ENCODE data around the gene EXOC8. TPM values are rescaled to one million over a fixed set of nuclear protein-coding genes. Genes with fewer than 3 reads are reported as not detected.

Gene EXOC8
- total and polyA plus RNA-seq, 2 of the 8 experiments (the other 6 are each of a cell fraction or from before 2014, with no cell fraction given): 2.0 to 9.8 TPM

DNA sequence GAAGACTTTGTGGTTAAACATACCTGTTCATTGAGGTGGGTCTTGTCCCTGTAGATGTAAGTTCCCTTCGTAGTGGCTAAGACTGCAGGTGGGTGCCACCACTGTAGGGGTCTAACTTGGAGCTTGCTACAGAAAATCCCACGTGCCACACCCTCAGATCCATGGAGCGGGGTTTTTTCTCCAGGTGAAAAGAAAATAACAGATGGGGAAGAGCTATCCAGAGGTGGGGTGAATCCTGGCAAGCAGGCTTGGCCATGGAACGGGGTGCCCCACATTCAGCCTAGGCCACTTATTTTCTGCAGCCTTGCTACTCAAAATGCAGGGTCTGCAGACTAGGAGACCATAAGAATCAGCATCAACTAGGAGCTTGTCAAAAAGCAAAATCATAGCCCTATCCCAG lies 24.0 kb downstream of the EXOC8 start:
- Histone ChIP-seq H3K27ac (ENCODE audit: low read depth, low read length) (no peak overlapping the region), H4K8ac (ENCODE audit: extremely low read depth, insufficient read depth, low read length) (no peak overlapping the region), H3K4ac (replicated peaks; ENCODE audit: insufficient read length, low read depth, low read length) (no peak overlapping the region), H2BK15ac (ENCODE audit: low read length) (no peak overlapping the region), H2AFZ (ENCODE audit: low read length) (no peak overlapping the region), H3K4me3 (ENCODE audit: extremely low read depth in 1 of 4, insufficient read depth in 2 of 4, low read depth in 3 of 4, low read length in 4 of 4) (no peak overlapping the region), H2BK5ac (ENCODE audit: low read depth, low read length) (no peak overlapping the region), H2BK20ac (ENCODE audit: low read length) (no peak overlapping the region), H4K5ac (ENCODE audit: insufficient read length, low read depth, low read length) (no peak overlapping the region), H2AK5ac (ENCODE audit: low read depth, low read length) (no peak overlapping the region), H2BK12ac (ENCODE audit: low read depth, low read length) (no peak overlapping the region), H3K79me1 (ENCODE audit: low read depth, low read length) (no peaks in the 10 kb centered on the region), H3K4me1 (replicated peaks in 1 of 4; ENCODE audit: control insufficient read depth in 3 of 4, insufficient read depth in 4 of 4, low read length in 3 of 4) (no peaks in the 10 kb centered on the region), H3K56ac (replicated peaks; ENCODE audit: insufficient read length, low read depth, low read length) (no peak overlapping the region), H3K18ac (ENCODE audit: extremely low read depth, low read length) (no peak overlapping the region), H3K23ac (ENCODE audit: insufficient read length) (no peak overlapping the region), H2BK120ac (replicated peaks; ENCODE audit: low read depth, low read length) (no peak overlapping the region), H3K4me2 (ENCODE audit: insufficient read depth in 1 of 2, low read depth in 2 of 2, low read length in 2 of 2) (no peak overlapping the region), H3K27me3 (replicated peaks in 1 of 4; ENCODE audit: control insufficient read depth in 3 of 4, extremely low read depth in 1 of 4, insufficient read depth in 3 of 4, low read length in 3 of 4) (no peaks in the 10 kb centered on the region), H4K91ac (replicated peaks; ENCODE audit: insufficient read length, low read length) (no peak overlapping the region), H3K9me3 (ENCODE audit: insufficient read depth in 2 of 2, low read depth in 1 of 2, low read length in 1 of 2) (peaks cover 0 to 4% of the 10 kb centered on the region in 2 experiments; a peak in 1 of 4 replicates), H4K20me1 (replicated peaks in 1 of 2; ENCODE audit: control insufficient read depth in 1 of 2, insufficient read depth in 2 of 2, low read length in 2 of 2) (no peaks in the 10 kb centered on the region), H3K36me3 (ENCODE audit: control insufficient read depth in 2 of 4, insufficient read depth in 4 of 4, low read length in 3 of 4) (no peaks in the 10 kb centered on the region), H3K9ac (replicated peaks in 1 of 4; ENCODE audit: extremely low read depth in 1 of 4, low read depth in 3 of 4, low read length in 3 of 4) (no peak overlapping the region), H3K23me2 (ENCODE audit: low read depth, low read length) (no peaks in the 10 kb centered on the region), H3K14ac (ENCODE audit: insufficient read length) (no peak overlapping the region), H3K79me2 (ENCODE audit: control insufficient read depth in 1 of 2, insufficient read depth in 2 of 2, low read length in 2 of 2) (no peaks in the 10 kb centered on the region)
- FAIRE-seq (no peak), DNase-seq (ENCODE audit: low read depth in 1 of 2, low spot score in 2 of 2) (no peak)
- 84% methylated on average over 4 of the region's 4 CpGs; no CpG with 5 or more reads in 1 of the 2 experiments for WGBS, 2 experiments (ENCODE audit: extremely low coverage in 1 of 2, insufficient coverage in 1 of 2, insufficient read length in 1 of 2, insufficient replicate concordance in 2 of 2, low coverage in 1 of 2, low lambda C conversion rate in 2 of 2, missing lambda C conversion rate in 1 of 2)
- CTCF ChIA-PET (ENCODE audit: partially characterized antibody): interaction anchor here (1.6 kb wide), 1 partner anchor 24 kb away, joined by 5 read pairs; the partner anchor contains the start of genes EXOC8 and SPRTN
- POLR2A ChIA-PET (ENCODE audit: partially characterized antibody): interaction anchor here (0.9 to 1.2 kb wide), 2 partner anchors 9 to 12 kb away, joined by 3 to 4 read pairs; no protein-coding TSS in a partner anchor
- TF ChIP-seq HDAC6 (IDR thresholded peaks at IDR 0.05; ENCODE audit: low read depth, low read length) (no peak), CHD2 (IDR thresholded peaks at IDR 0.05; ENCODE audit: low read length) (no peak), GTF2F1 (IDR thresholded peaks at IDR 0.05; ENCODE audit: borderline replicate concordance, low read depth, low read length) (no peak)
- TF ChIP-seq, protein P1, sequence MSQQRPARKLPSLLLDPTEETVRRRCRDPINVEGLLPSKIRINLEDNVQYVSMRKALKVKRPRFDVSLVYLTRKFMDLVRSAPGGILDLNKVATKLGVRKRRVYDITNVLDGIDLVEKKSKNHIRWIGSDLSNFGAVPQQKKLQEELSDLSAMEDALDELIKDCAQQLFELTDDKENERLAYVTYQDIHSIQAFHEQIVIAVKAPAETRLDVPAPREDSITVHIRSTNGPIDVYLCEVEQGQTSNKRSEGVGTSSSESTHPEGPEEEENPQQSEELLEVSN (IDR thresholded peaks at IDR 0.05): no peak
